ENCODE data around the gene NOL12.

DNA sequence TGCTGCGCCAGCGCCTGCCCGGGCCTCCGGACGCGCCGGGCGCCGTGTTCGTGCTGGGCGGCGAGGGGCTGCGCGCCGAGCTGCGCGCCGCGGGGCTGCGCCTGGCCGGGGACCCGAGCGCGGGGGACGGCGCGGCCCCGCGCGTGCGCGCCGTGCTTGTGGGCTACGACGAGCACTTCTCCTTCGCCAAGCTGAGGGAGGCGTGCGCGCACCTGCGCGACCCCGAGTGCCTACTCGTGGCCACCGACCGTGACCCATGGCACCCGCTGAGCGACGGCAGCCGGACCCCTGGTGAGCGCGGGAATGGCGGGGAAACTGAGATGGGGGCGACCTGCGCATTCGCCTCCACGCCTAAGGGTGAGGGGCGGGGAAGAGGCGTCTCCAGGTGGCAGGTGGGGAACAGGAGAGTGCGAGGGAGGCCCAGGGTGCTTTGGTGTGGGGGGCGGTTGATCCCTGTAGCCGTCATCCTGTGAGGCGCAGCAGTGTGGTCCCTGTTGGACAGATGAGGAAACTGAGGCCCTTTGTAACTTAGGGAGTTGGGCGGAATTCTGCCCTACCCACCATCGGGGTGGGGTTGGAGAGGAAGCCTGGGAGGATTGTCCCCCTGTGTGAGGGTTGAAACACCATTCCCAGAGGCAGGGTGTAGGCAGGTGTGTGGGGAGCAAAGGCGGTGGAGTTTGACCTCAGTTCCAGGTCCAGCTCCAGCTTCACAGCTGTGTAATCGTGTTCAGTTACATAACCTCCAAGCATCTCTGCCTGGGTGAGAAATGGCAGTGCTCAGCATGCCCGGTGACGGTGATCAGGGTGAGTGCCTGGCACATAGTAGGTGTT is 26.9 kb upstream of the NOL12 start:
- TF ChIP-seq POLR2A (IDR thresholded peaks at IDR 0.05), result no peak
- TF ChIP-seq, protein P1, sequence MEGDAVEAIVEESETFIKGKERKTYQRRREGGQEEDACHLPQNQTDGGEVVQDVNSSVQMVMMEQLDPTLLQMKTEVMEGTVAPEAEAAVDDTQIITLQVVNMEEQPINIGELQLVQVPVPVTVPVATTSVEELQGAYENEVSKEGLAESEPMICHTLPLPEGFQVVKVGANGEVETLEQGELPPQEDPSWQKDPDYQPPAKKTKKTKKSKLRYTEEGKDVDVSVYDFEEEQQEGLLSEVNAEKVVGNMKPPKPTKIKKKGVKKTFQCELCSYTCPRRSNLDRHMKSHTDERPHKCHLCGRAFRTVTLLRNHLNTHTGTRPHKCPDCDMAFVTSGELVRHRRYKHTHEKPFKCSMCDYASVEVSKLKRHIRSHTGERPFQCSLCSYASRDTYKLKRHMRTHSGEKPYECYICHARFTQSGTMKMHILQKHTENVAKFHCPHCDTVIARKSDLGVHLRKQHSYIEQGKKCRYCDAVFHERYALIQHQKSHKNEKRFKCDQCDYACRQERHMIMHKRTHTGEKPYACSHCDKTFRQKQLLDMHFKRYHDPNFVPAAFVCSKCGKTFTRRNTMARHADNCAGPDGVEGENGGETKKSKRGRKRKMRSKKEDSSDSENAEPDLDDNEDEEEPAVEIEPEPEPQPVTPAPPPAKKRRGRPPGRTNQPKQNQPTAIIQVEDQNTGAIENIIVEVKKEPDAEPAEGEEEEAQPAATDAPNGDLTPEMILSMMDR (IDR thresholded peaks at IDR 0.05 in 8 of 11, conservative IDR thresholded peaks at IDR 0.05 in 3 of 11), result no peak

Measured in spleen (tissue), 7 donors.